GM19043 (cell line): ENCODE measurements around the gene ZNF532.
"Not testable (repeated sequence)": the region's sequence is repeated elsewhere in the genome, so short reads cannot be mapped to it uniquely, and the experiment has no call there.

Source experiments
- ATAC-seq: cut with Tn5 transposase; IDR thresholded peaks from one replicate; pipeline ENCODE4 v1.9.1; 2021; ENCODE audit warnings: low read depth; ENCODE audit not compliant: unreplicated experiment

The ZNF532 gene

GRCh38 chr18:58896734-58897508 is 32.2 kb downstream of the ZNF532 start:
- no peak for ATAC-seq

- ATAC-seq: no peak
These were observed 33.5 kb downstream of the ZNF532 start for GRCh38 chr18:58898010-58898799.

- ATAC-seq: no peak
These were observed 35.5 kb downstream of the ZNF532 start for GRCh38 chr18:58900015-58900649.

GRCh38 chr18:58901143-58901542 is 36.5 kb downstream of the ZNF532 start:
- no peak for ATAC-seq

- no peak for ATAC-seq
These were observed 37.1 kb downstream of the ZNF532 start for GRCh38 chr18:58901783-58902182.

- ATAC-seq: no peak
These were observed 38.3 kb downstream of the ZNF532 start for GRCh38 chr18:58902961-58903360.

GRCh38 chr18:58903533-58903932 is 38.9 kb downstream of the ZNF532 start:
- ATAC-seq: no peak

- no peak for ATAC-seq
These were observed 41.2 kb downstream of the ZNF532 start for GRCh38 chr18:58905777-58906428.

- ATAC-seq: no peak
These were observed 43.3 kb downstream of the ZNF532 start for GRCh38 chr18:58908006-58908405.

GRCh38 chr18:58909521-58909920 is 44.8 kb downstream of the ZNF532 start:
- ATAC-seq: no peak

GRCh38 chr18:58911241-58911640 is 46.6 kb downstream of the ZNF532 start:
- ATAC-seq: no peak

- ATAC-seq: no peak
These were observed 47.1 kb downstream of the ZNF532 start for GRCh38 chr18:58911766-58912165.

- no peak for ATAC-seq
These were observed 50.5 kb downstream of the ZNF532 start for GRCh38 chr18:58915006-58915799.

- no peak for ATAC-seq
These were observed 51.3 kb downstream of the ZNF532 start for GRCh38 chr18:58915995-58916394.

GRCh38 chr18:58919934-58920333 is 55.3 kb downstream of the ZNF532 start:
- ATAC-seq: not testable (repeated sequence)

- no peak for ATAC-seq
These were observed 58.3 kb downstream of the ZNF532 start for GRCh38 chr18:58922995-58923394.

GRCh38 chr18:58924473-58924872 is 59.8 kb downstream of the ZNF532 start:
- ATAC-seq: no peak

GRCh38 chr18:58927659-58928058 is 63.0 kb downstream of the ZNF532 start:
- ATAC-seq: no peak

- ATAC-seq: no peak
These were observed 63.7 kb downstream of the ZNF532 start for GRCh38 chr18:58928386-58928785.

- ATAC-seq: no peak
These were observed 64.5 kb downstream of the ZNF532 start for GRCh38 chr18:58929206-58929605.
